Measurements from ENCODE around the gene GULP1. TPM values are rescaled to one million over a fixed set of nuclear protein-coding genes. Genes with fewer than 3 reads are reported as not detected.

The GULP1 gene
- total and polyA plus RNA-seq, 2 of the 13 experiments (the other 11 are each of a cell fraction or from before 2014, with no cell fraction given) = 0.15 TPM; not detected in 1

GRCh38 chr2:188324067-188324466 is 32.4 kb downstream of the GULP1 start (continued):
- TF ChIP-seq, protein P1, sequence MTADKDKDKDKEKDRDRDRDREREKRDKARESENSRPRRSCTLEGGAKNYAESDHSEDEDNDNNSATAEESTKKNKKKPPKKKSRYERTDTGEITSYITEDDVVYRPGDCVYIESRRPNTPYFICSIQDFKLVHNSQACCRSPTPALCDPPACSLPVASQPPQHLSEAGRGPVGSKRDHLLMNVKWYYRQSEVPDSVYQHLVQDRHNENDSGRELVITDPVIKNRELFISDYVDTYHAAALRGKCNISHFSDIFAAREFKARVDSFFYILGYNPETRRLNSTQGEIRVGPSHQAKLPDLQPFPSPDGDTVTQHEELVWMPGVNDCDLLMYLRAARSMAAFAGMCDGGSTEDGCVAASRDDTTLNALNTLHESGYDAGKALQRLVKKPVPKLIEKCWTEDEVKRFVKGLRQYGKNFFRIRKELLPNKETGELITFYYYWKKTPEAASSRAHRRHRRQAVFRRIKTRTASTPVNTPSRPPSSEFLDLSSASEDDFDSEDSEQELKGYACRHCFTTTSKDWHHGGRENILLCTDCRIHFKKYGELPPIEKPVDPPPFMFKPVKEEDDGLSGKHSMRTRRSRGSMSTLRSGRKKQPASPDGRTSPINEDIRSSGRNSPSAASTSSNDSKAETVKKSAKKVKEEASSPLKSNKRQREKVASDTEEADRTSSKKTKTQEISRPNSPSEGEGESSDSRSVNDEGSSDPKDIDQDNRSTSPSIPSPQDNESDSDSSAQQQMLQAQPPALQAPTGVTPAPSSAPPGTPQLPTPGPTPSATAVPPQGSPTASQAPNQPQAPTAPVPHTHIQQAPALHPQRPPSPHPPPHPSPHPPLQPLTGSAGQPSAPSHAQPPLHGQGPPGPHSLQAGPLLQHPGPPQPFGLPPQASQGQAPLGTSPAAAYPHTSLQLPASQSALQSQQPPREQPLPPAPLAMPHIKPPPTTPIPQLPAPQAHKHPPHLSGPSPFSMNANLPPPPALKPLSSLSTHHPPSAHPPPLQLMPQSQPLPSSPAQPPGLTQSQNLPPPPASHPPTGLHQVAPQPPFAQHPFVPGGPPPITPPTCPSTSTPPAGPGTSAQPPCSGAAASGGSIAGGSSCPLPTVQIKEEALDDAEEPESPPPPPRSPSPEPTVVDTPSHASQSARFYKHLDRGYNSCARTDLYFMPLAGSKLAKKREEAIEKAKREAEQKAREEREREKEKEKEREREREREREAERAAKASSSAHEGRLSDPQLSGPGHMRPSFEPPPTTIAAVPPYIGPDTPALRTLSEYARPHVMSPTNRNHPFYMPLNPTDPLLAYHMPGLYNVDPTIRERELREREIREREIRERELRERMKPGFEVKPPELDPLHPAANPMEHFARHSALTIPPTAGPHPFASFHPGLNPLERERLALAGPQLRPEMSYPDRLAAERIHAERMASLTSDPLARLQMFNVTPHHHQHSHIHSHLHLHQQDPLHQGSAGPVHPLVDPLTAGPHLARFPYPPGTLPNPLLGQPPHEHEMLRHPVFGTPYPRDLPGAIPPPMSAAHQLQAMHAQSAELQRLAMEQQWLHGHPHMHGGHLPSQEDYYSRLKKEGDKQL (CRISPR knock-in tag; IDR thresholded peaks at IDR 0.05; ENCODE audit: low read depth) = no peak
- TF ChIP-seq, protein P2, sequence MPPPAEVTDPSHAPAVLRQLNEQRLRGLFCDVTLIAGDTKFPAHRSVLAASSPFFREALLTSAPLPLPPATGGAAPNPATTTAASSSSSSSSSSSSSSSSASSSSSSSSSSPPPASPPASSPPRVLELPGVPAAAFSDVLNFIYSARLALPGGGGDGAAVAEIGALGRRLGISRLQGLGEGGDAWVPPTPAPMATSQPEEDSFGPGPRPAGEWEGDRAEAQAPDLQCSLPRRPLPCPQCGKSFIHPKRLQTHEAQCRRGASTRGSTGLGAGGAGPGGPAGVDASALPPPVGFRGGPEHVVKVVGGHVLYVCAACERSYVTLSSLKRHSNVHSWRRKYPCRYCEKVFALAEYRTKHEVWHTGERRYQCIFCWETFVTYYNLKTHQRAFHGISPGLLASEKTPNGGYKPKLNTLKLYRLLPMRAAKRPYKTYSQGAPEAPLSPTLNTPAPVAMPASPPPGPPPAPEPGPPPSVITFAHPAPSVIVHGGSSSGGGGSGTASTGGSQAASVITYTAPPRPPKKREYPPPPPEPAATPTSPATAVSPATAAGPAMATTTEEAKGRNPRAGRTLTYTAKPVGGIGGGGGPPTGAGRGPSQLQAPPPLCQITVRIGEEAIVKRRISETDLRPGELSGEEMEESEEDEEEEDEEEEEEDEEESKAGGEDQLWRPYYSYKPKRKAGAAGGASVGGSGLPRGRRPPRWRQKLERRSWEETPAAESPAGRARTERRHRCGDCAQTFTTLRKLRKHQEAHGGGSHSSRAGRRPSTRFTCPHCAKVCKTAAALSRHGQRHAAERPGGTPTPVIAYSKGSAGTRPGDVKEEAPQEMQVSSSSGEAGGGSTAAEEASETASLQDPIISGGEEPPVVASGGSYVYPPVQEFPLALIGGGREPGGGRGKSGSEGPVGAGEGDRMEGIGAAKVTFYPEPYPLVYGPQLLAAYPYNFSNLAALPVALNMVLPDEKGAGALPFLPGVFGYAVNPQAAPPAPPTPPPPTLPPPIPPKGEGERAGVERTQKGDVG (CRISPR knock-in tag; IDR thresholded peaks at IDR 0.05; ENCODE audit: borderline replicate concordance) = no peak
- TF ChIP-seq, protein P3, sequence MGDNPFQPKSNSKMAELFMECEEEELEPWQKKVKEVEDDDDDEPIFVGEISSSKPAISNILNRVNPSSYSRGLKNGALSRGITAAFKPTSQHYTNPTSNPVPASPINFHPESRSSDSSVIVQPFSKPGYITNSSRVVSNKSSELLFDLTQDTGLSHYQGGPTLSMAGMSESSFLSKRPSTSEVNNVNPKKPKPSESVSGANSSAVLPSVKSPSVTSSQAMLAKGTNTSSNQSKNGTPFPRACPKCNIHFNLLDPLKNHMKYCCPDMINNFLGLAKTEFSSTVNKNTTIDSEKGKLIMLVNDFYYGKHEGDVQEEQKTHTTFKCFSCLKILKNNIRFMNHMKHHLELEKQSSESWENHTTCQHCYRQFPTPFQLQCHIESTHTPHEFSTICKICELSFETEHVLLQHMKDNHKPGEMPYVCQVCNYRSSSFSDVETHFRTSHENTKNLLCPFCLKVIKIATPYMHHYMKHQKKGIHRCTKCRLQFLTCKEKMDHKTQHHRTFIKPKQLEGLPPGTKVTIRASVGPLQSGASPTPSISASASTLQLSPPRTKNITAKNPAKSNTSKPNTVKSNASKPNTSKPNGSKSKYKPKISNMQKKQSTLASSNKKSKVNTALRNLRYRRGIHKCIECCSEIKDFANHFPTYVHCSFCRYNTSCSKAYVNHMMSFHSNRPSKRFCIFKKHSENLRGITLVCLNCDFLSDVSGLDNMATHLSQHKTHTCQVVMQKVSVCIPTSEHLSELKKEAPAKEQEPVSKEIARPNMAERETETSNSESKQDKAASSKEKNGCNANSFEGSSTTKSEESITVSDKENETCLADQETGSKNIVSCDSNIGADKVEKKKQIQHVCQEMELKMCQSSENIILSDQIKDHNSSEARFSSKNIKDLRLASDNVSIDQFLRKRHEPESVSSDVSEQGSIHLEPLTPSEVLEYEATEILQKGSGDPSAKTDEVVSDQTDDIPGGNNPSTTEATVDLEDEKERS (CRISPR knock-in tag; IDR thresholded peaks at IDR 0.05) = no peak
- no peak for TF ChIP-seq SAP130 (CRISPR knock-in tag; IDR thresholded peaks at IDR 0.05; ENCODE audit: low read depth)

Measured in HepG2 (cell line).